ENCODE measurements around the gene AGMO.

AGMO gene

DNA sequence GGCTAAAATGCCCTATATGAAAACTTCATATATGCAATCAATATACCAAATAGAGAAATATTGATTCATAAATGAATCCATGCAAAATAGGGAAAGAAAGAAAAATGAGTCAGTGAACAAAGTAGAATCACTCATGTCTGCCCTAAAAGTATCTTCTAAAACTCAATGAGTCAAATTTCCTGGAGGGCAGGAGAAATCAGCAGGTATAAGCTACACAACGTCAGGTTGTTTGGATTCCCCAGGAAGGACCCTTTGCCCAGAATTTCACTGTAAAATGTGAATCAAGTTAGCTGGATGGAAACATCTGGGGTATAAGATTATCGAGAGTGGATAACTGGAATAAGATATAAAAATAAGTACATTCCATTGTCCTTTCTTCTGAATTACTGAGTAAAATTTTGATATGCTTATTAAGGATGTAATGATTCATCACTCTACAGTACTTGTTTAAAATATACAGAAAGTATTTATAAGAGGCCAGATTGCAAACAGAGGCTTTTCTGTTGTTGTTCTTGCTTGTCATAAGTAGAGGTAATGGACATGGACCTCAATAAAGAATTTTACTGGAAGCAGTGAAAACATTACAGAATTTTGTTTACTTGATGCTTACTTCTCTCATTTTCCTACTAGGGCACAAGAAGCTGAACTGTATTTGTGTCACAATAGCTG lies 99.0 kb downstream of the AGMO start:
- H3K9me2 ChIP-seq (replicated peaks; ENCODE audit: control insufficient read depth, low read length): no peaks in the 10 kb centered on the region
- H3K4me3 ChIP-seq (ENCODE audit: low read length): no peak overlapping the region
- H4K20me1 ChIP-seq (ENCODE audit: control insufficient read depth, insufficient read depth, low read depth, low read length): no peaks in the 10 kb centered on the region
- no peaks in the 10 kb centered on the region for H3K9me3 ChIP-seq (ENCODE audit: control insufficient read depth, insufficient read depth, low read length)
- no peak overlapping the region for H3K27ac ChIP-seq (ENCODE audit: low read depth, low read length)
- no peaks in the 10 kb centered on the region for H3K79me2 ChIP-seq (ENCODE audit: control insufficient read depth, low read length)
- H3K36me3 ChIP-seq (ENCODE audit: control insufficient read depth, low read length): no peaks in the 10 kb centered on the region
- H3K4me2 ChIP-seq (ENCODE audit: low read length): no peak overlapping the region
- no peak for TF ChIP-seq CTCF (IDR thresholded peaks at IDR 0.05; ENCODE audit: low read depth, low read length, poor library complexity, severe bottlenecking)
- no peak for TF ChIP-seq EZH2phosphoT487 (IDR thresholded peaks at IDR 0.05; ENCODE audit: borderline replicate concordance, low read length)
- H3F3A ChIP-seq (ENCODE audit: control insufficient read depth, insufficient read depth): no peaks in the 10 kb centered on the region
- H3K27me3 ChIP-seq (ENCODE audit: control insufficient read depth, low read length): no peaks in the 10 kb centered on the region
- H3K4me1 ChIP-seq (ENCODE audit: control insufficient read depth, low read length): no peaks in the 10 kb centered on the region

DNA sequence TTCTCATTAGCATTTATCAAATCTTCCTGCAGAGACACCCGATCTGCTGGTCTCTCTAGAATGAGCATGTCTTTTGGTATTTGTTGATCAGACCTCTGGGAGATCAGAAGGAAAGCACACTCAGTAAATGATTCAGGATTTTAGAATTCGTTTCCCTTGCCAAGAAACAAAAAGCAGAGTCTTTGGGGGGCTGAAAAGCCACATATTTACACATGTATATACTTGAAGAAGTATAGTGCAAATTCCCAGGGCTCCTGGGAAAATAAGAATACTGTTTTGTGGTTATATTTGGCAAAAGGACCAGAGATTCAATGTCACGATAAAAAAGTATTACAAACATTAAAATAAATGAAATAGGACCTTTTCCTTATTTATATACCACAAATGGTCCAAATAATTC lies 100.2 kb downstream of the AGMO start:
- Histone ChIP-seq H3K27me3 (ENCODE audit: control insufficient read depth, low read length) (no peaks in the 10 kb centered on the region), H4K20me1 (ENCODE audit: control insufficient read depth, insufficient read depth, low read depth, low read length) (no peaks in the 10 kb centered on the region), H3K36me3 (ENCODE audit: control insufficient read depth, low read length) (no peaks in the 10 kb centered on the region), H3K4me3 (ENCODE audit: low read length) (no peak overlapping the region), H3K79me2 (ENCODE audit: control insufficient read depth, low read length) (no peaks in the 10 kb centered on the region), H3F3A (ENCODE audit: control insufficient read depth, insufficient read depth) (no peaks in the 10 kb centered on the region), H3K4me1 (ENCODE audit: control insufficient read depth, low read length) (no peaks in the 10 kb centered on the region), H3K9me2 (replicated peaks; ENCODE audit: control insufficient read depth, low read length) (no peaks in the 10 kb centered on the region), H3K4me2 (ENCODE audit: low read length) (no peak overlapping the region), H3K9me3 (ENCODE audit: control insufficient read depth, insufficient read depth, low read length) (no peaks in the 10 kb centered on the region), H3K27ac (ENCODE audit: low read depth, low read length) (no peak overlapping the region)
- TF ChIP-seq EZH2phosphoT487 (IDR thresholded peaks at IDR 0.05; ENCODE audit: borderline replicate concordance, low read length) (no peak), CTCF (IDR thresholded peaks at IDR 0.05; ENCODE audit: low read depth, low read length, poor library complexity, severe bottlenecking) (no peak)

- Histone ChIP-seq H3K27ac (ENCODE audit: low read depth, low read length) (no peak overlapping the region), H3K4me1 (ENCODE audit: control insufficient read depth, low read length) (no peaks in the 10 kb centered on the region)
- TF ChIP-seq EZH2phosphoT487 (IDR thresholded peaks at IDR 0.05; ENCODE audit: borderline replicate concordance, low read length) (no peak), CTCF (IDR thresholded peaks at IDR 0.05; ENCODE audit: low read depth, low read length, poor library complexity, severe bottlenecking) (no peak)
Measured at GRCh38 chr7:15459018-15459615, 102.7 kb downstream of the AGMO start.

More at GRCh38 chr7:15459018-15459615, 102.7 kb downstream of the AGMO start:
- no peaks in the 10 kb centered on the region for H3K9me2 ChIP-seq (replicated peaks; ENCODE audit: control insufficient read depth, low read length)
- H3F3A ChIP-seq (ENCODE audit: control insufficient read depth, insufficient read depth): no peaks in the 10 kb centered on the region
- H3K4me3 ChIP-seq (ENCODE audit: low read length): no peak overlapping the region
- no peaks in the 10 kb centered on the region for H3K36me3 ChIP-seq (ENCODE audit: control insufficient read depth, low read length)
- no peaks in the 10 kb centered on the region for H4K20me1 ChIP-seq (ENCODE audit: control insufficient read depth, insufficient read depth, low read depth, low read length)
- H3K79me2 ChIP-seq (ENCODE audit: control insufficient read depth, low read length): no peaks in the 10 kb centered on the region
- H3K9me3 ChIP-seq (ENCODE audit: control insufficient read depth, insufficient read depth, low read length): no peaks in the 10 kb centered on the region
- no peaks in the 10 kb centered on the region for H3K27me3 ChIP-seq (ENCODE audit: control insufficient read depth, low read length)
- H3K4me2 ChIP-seq (ENCODE audit: low read length): no peak overlapping the region
